SK-N-MC (cell line): ENCODE measurements around the gene REEP3.

ENCODE experiments used
- EZH2 ChIP-seq: fragments of 200-600 bp; sonication (generic); IDR thresholded peaks from one replicate; pipeline ENCODE4 v1.6.1; 2017; ENCODE audit warnings: antibody characterized with exemption
- FOXP2 ChIP-seq: optimal IDR thresholded peaks from 2 replicates; pipeline ENCODE3; 2011; ENCODE audit warnings: mild to moderate bottlenecking, moderate library complexity; ENCODE audit not compliant: insufficient read depth; ENCODE audit errors: extremely low read length, control extremely low read depth
- POLR2AphosphoS5 ChIP-seq: IDR thresholded peaks from 2 replicates; pipeline ENCODE4 v1.6.1; 2012; ENCODE audit warnings: mild to moderate bottlenecking, low read depth, low read length, borderline replicate concordance

DNA sequence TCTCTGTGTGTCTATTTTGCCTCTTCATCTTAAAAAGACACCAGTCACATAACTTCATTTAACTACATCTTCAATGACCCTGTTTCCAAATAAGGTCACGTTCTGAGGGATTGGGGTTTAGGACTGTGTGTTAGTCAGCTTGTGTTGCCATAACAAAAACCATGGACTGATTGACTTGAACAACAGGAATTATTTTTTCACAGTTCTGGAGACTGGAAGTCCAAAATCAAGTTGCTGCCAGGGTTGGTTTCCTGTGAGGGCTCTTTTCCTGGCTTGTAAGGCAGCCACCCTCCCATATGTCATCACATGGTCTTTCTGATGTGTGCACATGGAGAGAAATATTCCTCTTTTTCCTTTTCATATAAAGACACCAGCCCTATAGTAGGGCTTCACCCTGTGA lies 55.3 kb downstream of the REEP3 start:
- TF ChIP-seq EZH2, result no peak
- no peak for TF ChIP-seq POLR2AphosphoS5
- TF ChIP-seq FOXP2, result no peak
